ENCODE measurements around the gene C6orf136. TPM values are rescaled to one million over a fixed set of nuclear protein-coding genes. Genes with fewer than 3 reads are reported as not detected.

The C6orf136 gene
- total and polyA plus RNA-seq, 9 of the 15 experiments (the other 6 are each of a cell fraction or from before 2014, with no cell fraction given): 14.1 to 63.1 (median 18.4) TPM

GRCh38 chr6:30678964-30679726, 32.2 kb downstream of the C6orf136 start (continued):
- TF ChIP-seq, protein P1, sequence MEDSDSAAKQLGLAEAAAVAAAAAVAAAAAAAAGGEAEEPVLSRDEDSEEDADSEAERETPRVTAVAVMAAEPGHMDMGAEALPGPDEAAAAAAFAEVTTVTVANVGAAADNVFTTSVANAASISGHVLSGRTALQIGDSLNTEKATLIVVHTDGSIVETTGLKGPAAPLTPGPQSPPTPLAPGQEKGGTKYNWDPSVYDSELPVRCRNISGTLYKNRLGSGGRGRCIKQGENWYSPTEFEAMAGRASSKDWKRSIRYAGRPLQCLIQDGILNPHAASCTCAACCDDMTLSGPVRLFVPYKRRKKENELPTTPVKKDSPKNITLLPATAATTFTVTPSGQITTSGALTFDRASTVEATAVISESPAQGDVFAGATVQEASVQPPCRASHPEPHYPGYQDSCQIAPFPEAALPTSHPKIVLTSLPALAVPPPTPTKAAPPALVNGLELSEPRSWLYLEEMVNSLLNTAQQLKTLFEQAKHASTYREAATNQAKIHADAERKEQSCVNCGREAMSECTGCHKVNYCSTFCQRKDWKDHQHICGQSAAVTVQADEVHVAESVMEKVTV (CRISPR knock-in tag; IDR thresholded peaks at IDR 0.05): peak; percentile 97
- TF ChIP-seq FOXA1 (IDR thresholded peaks at IDR 0.05; ENCODE audit: borderline replicate concordance) (no peak), ZSCAN29 (IDR thresholded peaks at IDR 0.05) (no peak), ZNF511 (CRISPR knock-in tag; IDR thresholded peaks at IDR 0.05) (no peak), IRF9 (tag; IDR thresholded peaks at IDR 0.05) (no peak), HMG20A (CRISPR knock-in tag; conservative IDR thresholded peaks at IDR 0.05) (no peak), ERF (CRISPR knock-in tag; IDR thresholded peaks at IDR 0.05) (no peak), KLF13 (tag; IDR thresholded peaks at IDR 0.05; ENCODE audit: borderline replicate concordance, low read depth) (peak; percentile 37; the same call in 1 of the 2 replicates), MED1 (CRISPR knock-in tag; IDR thresholded peaks at IDR 0.05; ENCODE audit: borderline replicate concordance) (no peak), POLR2AphosphoS5 (IDR thresholded peaks at IDR 0.05; ENCODE audit: control insufficient read depth, insufficient read depth, low read depth, low read length) (no peak), SUPT5H (IDR thresholded peaks at IDR 0.05) (no peak), RNF2 (IDR thresholded peaks at IDR 0.05) (no peak), LARP7 (IDR thresholded peaks at IDR 0.05) (no peak)
- TF ChIP-seq, protein P2, sequence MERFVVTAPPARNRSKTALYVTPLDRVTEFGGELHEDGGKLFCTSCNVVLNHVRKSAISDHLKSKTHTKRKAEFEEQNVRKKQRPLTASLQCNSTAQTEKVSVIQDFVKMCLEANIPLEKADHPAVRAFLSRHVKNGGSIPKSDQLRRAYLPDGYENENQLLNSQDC (CRISPR knock-in tag; IDR thresholded peaks at IDR 0.05): no peak
- TF ChIP-seq, protein P3, sequence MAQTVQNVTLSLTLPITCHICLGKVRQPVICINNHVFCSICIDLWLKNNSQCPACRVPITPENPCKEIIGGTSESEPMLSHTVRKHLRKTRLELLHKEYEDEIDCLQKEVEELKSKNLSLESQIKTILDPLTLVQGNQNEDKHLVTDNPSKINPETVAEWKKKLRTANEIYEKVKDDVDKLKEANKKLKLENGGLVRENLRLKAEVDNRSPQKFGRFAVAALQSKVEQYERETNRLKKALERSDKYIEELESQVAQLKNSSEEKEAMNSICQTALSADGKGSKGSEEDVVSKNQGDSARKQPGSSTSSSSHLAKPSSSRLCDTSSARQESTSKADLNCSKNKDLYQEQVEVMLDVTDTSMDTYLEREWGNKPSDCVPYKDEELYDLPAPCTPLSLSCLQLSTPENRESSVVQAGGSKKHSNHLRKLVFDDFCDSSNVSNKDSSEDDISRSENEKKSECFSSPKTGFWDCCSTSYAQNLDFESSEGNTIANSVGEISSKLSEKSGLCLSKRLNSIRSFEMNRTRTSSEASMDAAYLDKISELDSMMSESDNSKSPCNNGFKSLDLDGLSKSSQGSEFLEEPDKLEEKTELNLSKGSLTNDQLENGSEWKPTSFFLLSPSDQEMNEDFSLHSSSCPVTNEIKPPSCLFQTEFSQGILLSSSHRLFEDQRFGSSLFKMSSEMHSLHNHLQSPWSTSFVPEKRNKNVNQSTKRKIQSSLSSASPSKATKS (CRISPR knock-in tag; IDR thresholded peaks at IDR 0.05): no peak
- TF ChIP-seq, protein P4, sequence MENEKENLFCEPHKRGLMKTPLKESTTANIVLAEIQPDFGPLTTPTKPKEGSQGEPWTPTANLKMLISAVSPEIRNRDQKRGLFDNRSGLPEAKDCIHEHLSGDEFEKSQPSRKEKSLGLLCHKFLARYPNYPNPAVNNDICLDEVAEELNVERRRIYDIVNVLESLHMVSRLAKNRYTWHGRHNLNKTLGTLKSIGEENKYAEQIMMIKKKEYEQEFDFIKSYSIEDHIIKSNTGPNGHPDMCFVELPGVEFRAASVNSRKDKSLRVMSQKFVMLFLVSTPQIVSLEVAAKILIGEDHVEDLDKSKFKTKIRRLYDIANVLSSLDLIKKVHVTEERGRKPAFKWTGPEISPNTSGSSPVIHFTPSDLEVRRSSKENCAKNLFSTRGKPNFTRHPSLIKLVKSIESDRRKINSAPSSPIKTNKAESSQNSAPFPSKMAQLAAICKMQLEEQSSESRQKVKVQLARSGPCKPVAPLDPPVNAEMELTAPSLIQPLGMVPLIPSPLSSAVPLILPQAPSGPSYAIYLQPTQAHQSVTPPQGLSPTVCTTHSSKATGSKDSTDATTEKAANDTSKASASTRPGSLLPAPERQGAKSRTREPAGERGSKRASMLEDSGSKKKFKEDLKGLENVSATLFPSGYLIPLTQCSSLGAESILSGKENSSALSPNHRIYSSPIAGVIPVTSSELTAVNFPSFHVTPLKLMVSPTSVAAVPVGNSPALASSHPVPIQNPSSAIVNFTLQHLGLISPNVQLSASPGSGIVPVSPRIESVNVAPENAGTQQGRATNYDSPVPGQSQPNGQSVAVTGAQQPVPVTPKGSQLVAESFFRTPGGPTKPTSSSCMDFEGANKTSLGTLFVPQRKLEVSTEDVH (IDR thresholded peaks at IDR 0.05; ENCODE audit: low read depth, partially characterized antibody): peak; percentile 63
- TF ChIP-seq, protein P5, sequence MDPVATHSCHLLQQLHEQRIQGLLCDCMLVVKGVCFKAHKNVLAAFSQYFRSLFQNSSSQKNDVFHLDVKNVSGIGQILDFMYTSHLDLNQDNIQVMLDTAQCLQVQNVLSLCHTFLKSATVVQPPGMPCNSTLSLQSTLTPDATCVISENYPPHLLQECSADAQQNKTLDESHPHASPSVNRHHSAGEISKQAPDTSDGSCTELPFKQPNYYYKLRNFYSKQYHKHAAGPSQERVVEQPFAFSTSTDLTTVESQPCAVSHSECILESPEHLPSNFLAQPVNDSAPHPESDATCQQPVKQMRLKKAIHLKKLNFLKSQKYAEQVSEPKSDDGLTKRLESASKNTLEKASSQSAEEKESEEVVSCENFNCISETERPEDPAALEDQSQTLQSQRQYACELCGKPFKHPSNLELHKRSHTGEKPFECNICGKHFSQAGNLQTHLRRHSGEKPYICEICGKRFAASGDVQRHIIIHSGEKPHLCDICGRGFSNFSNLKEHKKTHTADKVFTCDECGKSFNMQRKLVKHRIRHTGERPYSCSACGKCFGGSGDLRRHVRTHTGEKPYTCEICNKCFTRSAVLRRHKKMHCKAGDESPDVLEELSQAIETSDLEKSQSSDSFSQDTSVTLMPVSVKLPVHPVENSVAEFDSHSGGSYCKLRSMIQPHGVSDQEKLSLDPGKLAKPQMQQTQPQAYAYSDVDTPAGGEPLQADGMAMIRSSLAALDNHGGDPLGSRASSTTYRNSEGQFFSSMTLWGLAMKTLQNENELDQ (CRISPR knock-in tag; IDR thresholded peaks at IDR 0.05; ENCODE audit: borderline replicate concordance): 0 out of 2 replicates have a peak, but pooled peaks have one; percentile 70

Data from K562 (cell line).